ENCODE data around the gene CHSY1. TPM values are rescaled to one million over a fixed set of nuclear protein-coding genes. Genes with fewer than 3 reads are reported as not detected.
A peak's percentile ranks its signal among the peaks of the same experiment; 100 is the strongest.

CHSY1 gene
- total and polyA plus RNA-seq, 2 of the 13 experiments (the other 11 are each of a cell fraction or from before 2014, with no cell fraction given), result 13.3 to 13.7 TPM

DNA sequence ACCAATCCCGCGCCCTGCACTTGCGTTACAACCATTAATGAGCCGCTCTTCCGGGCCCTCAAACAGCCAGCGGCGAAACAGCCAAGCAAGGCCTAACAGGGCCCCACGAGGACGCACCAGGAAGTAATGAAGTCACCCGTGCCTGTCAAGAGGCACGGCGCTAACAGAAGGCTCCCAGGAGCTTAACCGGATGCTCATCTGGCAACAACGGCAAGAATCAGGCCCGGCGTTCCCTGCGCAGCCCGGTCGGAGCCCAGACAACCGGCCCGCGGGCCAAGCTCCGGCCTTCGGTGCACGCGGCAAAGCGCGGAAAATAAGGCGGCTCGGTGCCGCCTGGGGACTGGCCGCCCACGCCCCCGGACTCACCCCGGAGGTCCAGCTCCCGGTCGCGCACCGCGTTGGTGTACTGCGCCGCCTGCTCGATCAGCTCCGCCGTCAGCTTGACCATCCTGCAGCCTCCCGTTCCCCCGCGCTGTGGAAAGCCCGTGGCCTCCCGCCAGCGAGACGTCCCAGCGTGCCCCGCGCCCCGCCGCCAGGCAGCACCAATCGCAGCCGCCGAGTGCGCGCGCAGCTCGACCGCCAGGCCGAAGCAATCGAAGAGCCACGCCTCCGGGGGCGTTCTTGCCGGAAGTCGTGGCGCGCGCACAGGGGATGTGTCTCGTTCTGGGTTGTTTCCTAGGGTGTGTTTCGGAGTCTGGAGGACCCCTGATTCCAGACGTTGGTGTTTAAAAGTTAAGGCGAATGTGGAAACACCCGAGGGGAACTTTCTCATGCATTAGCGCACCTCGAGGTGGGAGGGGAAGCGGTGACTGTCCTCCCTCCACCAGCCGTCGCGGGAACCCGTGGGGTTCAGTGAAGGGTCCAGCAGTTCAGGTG, 43.1 kb upstream of the CHSY1 start, which contains the start of gene SNRPA1 (continued):
- TF ChIP-seq ZFP37 (CRISPR knock-in tag; IDR thresholded peaks at IDR 0.05; ENCODE audit: borderline replicate concordance) (no peak; the same call in 1 of the 2 replicates), ZNF232 (CRISPR knock-in tag; IDR thresholded peaks at IDR 0.05; ENCODE audit: borderline replicate concordance) (peak; percentile 30; the same call in 1 of the 2 replicates), TBP (CRISPR knock-in tag; IDR thresholded peaks at IDR 0.05) (no peak; the same call in 1 of the 2 replicates), ZNF205 (CRISPR knock-in tag; IDR thresholded peaks at IDR 0.05) (peak; percentile 68), ZNF350 (CRISPR knock-in tag; IDR thresholded peaks at IDR 0.05; ENCODE audit: borderline replicate concordance, low read depth) (peak; percentile 95), ZNF841 (CRISPR knock-in tag; IDR thresholded peaks at IDR 0.05; ENCODE audit: borderline replicate concordance) (no peak), ZNF790 (CRISPR knock-in tag; IDR thresholded peaks at IDR 0.05; ENCODE audit: borderline replicate concordance) (no peak), SRSF4 (IDR thresholded peaks at IDR 0.05; ENCODE audit: low read depth, low read length, poor library complexity, severe bottlenecking) (no peak), HOXA3 (CRISPR knock-in tag; IDR thresholded peaks at IDR 0.05) (peak; percentile 95), RFX5 (IDR thresholded peaks at IDR 0.05; ENCODE audit: low read depth, low read length) (no peak), ZNF274 (CRISPR knock-in tag; IDR thresholded peaks at IDR 0.05) (peak; percentile 90; the same call in 1 of the 2 replicates), ZNF460 (CRISPR knock-in tag; IDR thresholded peaks at IDR 0.05; ENCODE audit: borderline replicate concordance) (no peak; the same call in 1 of the 2 replicates), ZNF660 (CRISPR knock-in tag; IDR thresholded peaks at IDR 0.05; ENCODE audit: borderline replicate concordance, low read depth) (no peak)
- TF ChIP-seq, protein P1, sequence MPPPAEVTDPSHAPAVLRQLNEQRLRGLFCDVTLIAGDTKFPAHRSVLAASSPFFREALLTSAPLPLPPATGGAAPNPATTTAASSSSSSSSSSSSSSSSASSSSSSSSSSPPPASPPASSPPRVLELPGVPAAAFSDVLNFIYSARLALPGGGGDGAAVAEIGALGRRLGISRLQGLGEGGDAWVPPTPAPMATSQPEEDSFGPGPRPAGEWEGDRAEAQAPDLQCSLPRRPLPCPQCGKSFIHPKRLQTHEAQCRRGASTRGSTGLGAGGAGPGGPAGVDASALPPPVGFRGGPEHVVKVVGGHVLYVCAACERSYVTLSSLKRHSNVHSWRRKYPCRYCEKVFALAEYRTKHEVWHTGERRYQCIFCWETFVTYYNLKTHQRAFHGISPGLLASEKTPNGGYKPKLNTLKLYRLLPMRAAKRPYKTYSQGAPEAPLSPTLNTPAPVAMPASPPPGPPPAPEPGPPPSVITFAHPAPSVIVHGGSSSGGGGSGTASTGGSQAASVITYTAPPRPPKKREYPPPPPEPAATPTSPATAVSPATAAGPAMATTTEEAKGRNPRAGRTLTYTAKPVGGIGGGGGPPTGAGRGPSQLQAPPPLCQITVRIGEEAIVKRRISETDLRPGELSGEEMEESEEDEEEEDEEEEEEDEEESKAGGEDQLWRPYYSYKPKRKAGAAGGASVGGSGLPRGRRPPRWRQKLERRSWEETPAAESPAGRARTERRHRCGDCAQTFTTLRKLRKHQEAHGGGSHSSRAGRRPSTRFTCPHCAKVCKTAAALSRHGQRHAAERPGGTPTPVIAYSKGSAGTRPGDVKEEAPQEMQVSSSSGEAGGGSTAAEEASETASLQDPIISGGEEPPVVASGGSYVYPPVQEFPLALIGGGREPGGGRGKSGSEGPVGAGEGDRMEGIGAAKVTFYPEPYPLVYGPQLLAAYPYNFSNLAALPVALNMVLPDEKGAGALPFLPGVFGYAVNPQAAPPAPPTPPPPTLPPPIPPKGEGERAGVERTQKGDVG (CRISPR knock-in tag; IDR thresholded peaks at IDR 0.05; ENCODE audit: borderline replicate concordance), result peak; percentile 87; the same call in 1 of the 2 replicates
- TF ChIP-seq, protein P2, sequence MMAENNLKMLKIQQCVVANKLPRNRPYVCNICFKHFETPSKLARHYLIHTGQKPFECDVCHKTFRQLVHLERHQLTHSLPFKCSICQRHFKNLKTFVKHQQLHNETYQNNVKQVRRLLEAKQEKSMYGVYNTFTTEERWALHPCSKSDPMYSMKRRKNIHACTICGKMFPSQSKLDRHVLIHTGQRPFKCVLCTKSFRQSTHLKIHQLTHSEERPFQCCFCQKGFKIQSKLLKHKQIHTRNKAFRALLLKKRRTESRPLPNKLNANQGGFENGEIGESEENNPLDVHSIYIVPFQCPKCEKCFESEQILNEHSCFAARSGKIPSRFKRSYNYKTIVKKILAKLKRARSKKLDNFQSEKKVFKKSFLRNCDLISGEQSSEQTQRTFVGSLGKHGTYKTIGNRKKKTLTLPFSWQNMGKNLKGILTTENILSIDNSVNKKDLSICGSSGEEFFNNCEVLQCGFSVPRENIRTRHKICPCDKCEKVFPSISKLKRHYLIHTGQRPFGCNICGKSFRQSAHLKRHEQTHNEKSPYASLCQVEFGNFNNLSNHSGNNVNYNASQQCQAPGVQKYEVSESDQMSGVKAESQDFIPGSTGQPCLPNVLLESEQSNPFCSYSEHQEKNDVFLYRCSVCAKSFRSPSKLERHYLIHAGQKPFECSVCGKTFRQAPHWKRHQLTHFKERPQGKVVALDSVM (CRISPR knock-in tag; IDR thresholded peaks at IDR 0.05), result 0 out of 2 replicates have a peak, but pooled peaks have one; percentile 63
- TF ChIP-seq, protein P3, sequence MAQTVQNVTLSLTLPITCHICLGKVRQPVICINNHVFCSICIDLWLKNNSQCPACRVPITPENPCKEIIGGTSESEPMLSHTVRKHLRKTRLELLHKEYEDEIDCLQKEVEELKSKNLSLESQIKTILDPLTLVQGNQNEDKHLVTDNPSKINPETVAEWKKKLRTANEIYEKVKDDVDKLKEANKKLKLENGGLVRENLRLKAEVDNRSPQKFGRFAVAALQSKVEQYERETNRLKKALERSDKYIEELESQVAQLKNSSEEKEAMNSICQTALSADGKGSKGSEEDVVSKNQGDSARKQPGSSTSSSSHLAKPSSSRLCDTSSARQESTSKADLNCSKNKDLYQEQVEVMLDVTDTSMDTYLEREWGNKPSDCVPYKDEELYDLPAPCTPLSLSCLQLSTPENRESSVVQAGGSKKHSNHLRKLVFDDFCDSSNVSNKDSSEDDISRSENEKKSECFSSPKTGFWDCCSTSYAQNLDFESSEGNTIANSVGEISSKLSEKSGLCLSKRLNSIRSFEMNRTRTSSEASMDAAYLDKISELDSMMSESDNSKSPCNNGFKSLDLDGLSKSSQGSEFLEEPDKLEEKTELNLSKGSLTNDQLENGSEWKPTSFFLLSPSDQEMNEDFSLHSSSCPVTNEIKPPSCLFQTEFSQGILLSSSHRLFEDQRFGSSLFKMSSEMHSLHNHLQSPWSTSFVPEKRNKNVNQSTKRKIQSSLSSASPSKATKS (CRISPR knock-in tag; IDR thresholded peaks at IDR 0.05), result no peak; the same call in 1 of the 2 replicates

Measured in HepG2 (cell line).